GM12892 (cell line): ENCODE data around the gene PPM1L.

ENCODE experiments used
- POLR2A ChIP-seq: IDR thresholded peaks from 2 replicates; pipeline ENCODE4 v1.6.1; 2011; ENCODE audit warnings: low read depth, low read length, control low read depth
- POLR2AphosphoS5 ChIP-seq: IDR thresholded peaks from 2 replicates; pipeline ENCODE4 v1.6.1; 2011; ENCODE audit warnings: low read depth, low read length, control low read depth

- no peak for TF ChIP-seq POLR2A
- TF ChIP-seq POLR2AphosphoS5, result no peak
These were observed 337.9 kb downstream of the PPM1L start for GRCh38 chr3:161093895-161094294.
